Neural crest cell (in vitro differentiated cells): ENCODE measurements around the gene FNIP1. TPM values are rescaled to one million over a fixed set of nuclear protein-coding genes. Genes with fewer than 3 reads are reported as not detected.

Experiments
- DNase-seq: peaks from one replicate; pipeline ENCODE4 v3.0.0; 2021; ENCODE audit warnings: low read depth, mixed read lengths, low spot score
- H3K27ac Mint-ChIP-seq: one replicate; pipeline ENCODE4 v1.8.0; 2021; ENCODE audit warnings: mild to moderate bottlenecking, mixed read lengths; ENCODE audit not compliant: unreplicated experiment
- H3K27me3 Mint-ChIP-seq: 2 replicates; pipeline ENCODE4 v1.8.0; 2021; ENCODE audit warnings: low read depth, mild to moderate bottlenecking, mixed read lengths
- H3K36me3 Mint-ChIP-seq: 2 replicates; pipeline ENCODE4 v1.8.0; 2021; ENCODE audit warnings: low read depth, mild to moderate bottlenecking, mixed read lengths
- H3K4me1 Mint-ChIP-seq: 2 replicates; pipeline ENCODE4 v1.8.0; 2021; ENCODE audit warnings: mixed read lengths
- H3K4me3 Mint-ChIP-seq: one replicate; pipeline ENCODE4 v1.8.0; 2021; ENCODE audit warnings: mild to moderate bottlenecking, mixed read lengths
- H3K9me3 Mint-ChIP-seq: 2 replicates; pipeline ENCODE4 v1.8.0; 2021; ENCODE audit warnings: mixed read lengths
- total RNA-seq: library from RNA; stranded (reverse); gene quantifications from 2 replicates; pipeline ENCODE4 v1.2.1, GENCODE V29; 2021
- TF ChIP-seq, protein P1 (sequence below): fragments of 200-600 bp; sonication (generic); conservative IDR thresholded peaks from 2 replicates; pipeline ENCODE4 v1.5.0; 2021; ENCODE audit warnings: antibody characterized with exemption, mild to moderate bottlenecking

The FNIP1 gene
- total RNA-seq, 1 donor from 2014 or later: 20.6 TPM

DNA sequence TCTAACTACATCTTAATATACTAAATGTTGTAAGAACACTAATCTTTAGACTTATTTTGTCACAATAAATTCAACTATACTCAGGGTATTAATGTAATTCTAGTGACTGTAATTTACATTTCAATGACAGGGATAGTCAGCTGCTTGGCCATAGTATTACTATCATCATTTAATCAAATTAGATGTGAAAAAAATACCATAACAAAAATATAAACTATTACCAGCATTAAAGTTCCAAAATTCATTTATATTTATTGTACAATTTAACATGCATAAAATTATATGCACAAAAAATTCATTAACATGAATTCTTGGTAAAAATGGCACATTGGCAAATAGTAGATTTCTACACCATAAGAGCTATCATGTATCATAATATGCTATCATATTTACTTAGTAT is 28.9 kb downstream of the FNIP1 start:
- Mint-ChIP-seq H3K36me3 (peaks cover 23% of the 10 kb centered on the region), H3K9me3 (peaks cover 2% of the 10 kb centered on the region)
- TF ChIP-seq, protein P1, sequence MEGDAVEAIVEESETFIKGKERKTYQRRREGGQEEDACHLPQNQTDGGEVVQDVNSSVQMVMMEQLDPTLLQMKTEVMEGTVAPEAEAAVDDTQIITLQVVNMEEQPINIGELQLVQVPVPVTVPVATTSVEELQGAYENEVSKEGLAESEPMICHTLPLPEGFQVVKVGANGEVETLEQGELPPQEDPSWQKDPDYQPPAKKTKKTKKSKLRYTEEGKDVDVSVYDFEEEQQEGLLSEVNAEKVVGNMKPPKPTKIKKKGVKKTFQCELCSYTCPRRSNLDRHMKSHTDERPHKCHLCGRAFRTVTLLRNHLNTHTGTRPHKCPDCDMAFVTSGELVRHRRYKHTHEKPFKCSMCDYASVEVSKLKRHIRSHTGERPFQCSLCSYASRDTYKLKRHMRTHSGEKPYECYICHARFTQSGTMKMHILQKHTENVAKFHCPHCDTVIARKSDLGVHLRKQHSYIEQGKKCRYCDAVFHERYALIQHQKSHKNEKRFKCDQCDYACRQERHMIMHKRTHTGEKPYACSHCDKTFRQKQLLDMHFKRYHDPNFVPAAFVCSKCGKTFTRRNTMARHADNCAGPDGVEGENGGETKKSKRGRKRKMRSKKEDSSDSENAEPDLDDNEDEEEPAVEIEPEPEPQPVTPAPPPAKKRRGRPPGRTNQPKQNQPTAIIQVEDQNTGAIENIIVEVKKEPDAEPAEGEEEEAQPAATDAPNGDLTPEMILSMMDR: no peak

DNA sequence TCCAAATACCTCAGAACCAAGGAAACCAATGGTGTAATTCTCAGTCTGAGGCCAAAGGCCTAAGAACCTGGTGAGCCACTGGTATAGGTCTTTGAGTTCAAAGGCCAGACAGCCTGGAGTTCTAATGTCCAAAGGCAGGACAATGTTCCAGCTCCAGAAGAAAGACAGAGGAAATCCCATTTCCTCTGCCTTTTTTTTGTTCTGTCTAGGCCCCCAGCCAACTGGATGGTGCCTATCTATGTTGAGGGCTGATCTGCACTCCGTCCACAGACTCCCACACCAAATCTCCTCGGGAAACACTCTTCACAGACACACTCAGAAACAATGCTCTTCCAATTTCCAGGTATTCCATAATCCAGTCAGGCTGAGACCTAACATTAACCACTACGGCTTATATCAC is 30.1 kb downstream of the FNIP1 start:
- Mint-ChIP-seq H3K27me3 (no peaks in the 10 kb centered on the region), H3K27ac (no peak overlapping the region), H3K4me3 (no peak overlapping the region), H3K9me3 (peaks cover 11% of the 10 kb centered on the region), H3K4me1 (no peaks in the 10 kb centered on the region), H3K36me3 (peaks cover 30% of the 10 kb centered on the region)
- DNase-seq: no peak
- TF ChIP-seq, protein P1: no peak

More for the DNA sequence above, 28.9 kb downstream of the FNIP1 start:
- Mint-ChIP-seq H3K4me1 (no peaks in the 10 kb centered on the region), H3K4me3 (no peak overlapping the region), H3K27ac (no peak overlapping the region), H3K27me3 (no peaks in the 10 kb centered on the region)
- DNase-seq: no peak

DNA sequence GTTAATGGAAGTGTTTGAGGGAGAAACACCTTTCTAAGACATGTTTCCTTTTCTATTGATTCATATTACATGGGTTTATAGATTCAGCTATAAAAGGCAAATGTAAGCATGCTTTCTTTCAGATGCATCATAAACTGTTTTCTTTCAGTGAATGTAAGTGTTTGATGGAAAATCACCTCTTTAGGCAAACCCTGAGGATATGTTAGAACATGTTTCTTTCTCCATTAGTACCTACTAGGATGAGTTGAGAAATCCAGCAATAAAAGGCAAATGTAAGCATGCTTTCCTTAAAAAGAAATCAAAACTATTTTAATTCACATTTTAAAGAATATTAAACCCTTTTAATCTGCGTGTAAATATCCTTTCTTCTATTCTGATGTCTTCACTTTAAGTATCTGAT is 31.6 kb downstream of the FNIP1 start:
- no peaks in the 10 kb centered on the region for H3K4me1 Mint-ChIP-seq

DNA sequence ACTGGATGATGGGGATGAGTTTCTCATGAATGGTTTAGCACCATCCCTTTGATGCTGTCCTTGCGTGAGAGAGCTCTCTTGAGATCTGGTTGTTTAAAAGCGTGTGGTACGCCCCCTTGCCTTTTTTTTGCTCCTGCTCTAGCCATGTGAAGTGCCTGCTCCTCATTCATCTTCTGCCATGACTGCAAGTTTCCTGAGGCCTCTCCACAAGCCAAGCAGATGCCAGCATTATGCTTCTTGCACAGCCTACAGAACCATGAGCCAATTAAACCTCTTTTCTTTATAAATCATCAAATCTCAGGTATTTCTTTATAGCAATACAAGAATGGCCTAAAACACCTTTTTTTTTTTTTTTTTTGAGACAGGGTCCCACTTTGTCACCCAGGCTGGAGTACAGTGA is 32.8 kb downstream of the FNIP1 start:
- DNase-seq: no peak
- TF ChIP-seq, protein P1: no peak
- Mint-ChIP-seq H3K4me3 (no peak overlapping the region), H3K36me3 (peaks cover 32% of the 10 kb centered on the region), H3K27me3 (no peaks in the 10 kb centered on the region), H3K4me1 (no peaks in the 10 kb centered on the region), H3K9me3 (peaks cover 14% of the 10 kb centered on the region), H3K27ac (no peak overlapping the region)

More for the DNA sequence above, 31.6 kb downstream of the FNIP1 start:
- peaks cover 32% of the 10 kb centered on the region for H3K36me3 Mint-ChIP-seq
- TF ChIP-seq, protein P1: no peak
- H3K4me3 Mint-ChIP-seq: no peak overlapping the region
- DNase-seq: no peak
- no peak overlapping the region for H3K27ac Mint-ChIP-seq
- no peaks in the 10 kb centered on the region for H3K27me3 Mint-ChIP-seq
- peaks cover 14% of the 10 kb centered on the region for H3K9me3 Mint-ChIP-seq

DNA sequence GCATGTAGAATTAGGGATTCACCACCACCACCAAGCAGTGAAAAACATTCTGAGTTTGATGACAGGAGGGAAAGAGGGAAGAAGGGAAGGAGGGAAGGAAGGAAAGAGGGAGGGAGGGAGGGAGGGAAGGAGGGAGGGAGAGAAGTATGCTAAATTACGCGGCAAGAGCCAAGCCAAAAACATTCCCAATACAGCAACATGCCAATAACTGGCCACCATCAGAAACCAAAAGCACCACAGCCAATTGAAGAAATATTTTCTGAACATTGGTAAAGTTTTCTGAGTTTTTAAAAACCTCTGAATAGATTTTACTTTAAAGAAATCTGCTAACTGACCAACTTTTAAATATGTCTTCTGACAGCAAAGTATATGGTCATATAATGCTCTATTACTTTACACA is 36.0 kb downstream of the FNIP1 start:
- peaks cover 24% of the 10 kb centered on the region for H3K36me3 Mint-ChIP-seq
- peaks cover 4% of the 10 kb centered on the region for H3K4me1 Mint-ChIP-seq
- peaks cover 14% of the 10 kb centered on the region for H3K9me3 Mint-ChIP-seq
- H3K4me3 Mint-ChIP-seq: no peak overlapping the region
- DNase-seq: no peak
- H3K27me3 Mint-ChIP-seq: no peaks in the 10 kb centered on the region
- TF ChIP-seq, protein P1: no peak
- no peak overlapping the region for H3K27ac Mint-ChIP-seq

DNA sequence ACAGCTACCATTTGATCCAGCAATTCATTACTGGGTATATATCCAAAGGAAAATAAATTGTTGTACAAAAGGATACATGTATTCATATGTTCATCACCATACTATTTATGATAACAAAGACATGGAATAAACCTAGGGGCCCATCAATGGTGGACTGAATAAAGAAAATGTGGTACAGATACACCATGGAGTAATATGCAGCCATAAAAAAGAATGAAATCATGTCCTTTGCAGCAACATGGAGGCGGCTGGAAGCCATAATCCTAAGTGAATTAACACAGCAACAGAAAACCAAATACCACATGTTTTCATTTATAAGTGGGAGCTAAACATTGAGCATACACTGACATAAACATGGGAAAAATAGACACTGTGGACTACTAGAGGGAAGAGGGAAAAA is 37.1 kb downstream of the FNIP1 start:
- Mint-ChIP-seq H3K9me3 (peaks cover 12% of the 10 kb centered on the region), H3K4me3 (no peak overlapping the region), H3K36me3 (peaks cover 17% of the 10 kb centered on the region), H3K27me3 (no peaks in the 10 kb centered on the region), H3K4me1 (peaks cover 4% of the 10 kb centered on the region), H3K27ac (no peak overlapping the region)
- TF ChIP-seq, protein P1: no peak
- no peak for DNase-seq
